Neural progenitor cell (in vitro differentiated cells): ENCODE measurements around the gene RGL4.

Experiments
- CTCF ChIP-seq: fragments of 200-600 bp; sonication (generic); IDR thresholded peaks from 2 replicates; pipeline ENCODE4 v1.5.1; 2017; ENCODE audit warnings: antibody characterized with exemption, mild to moderate bottlenecking
- EZH2 ChIP-seq: fragments of 200-600 bp; sonication (generic); IDR thresholded peaks from 2 replicates; pipeline ENCODE4 v1.6.1; 2017; ENCODE audit warnings: antibody characterized with exemption, mild to moderate bottlenecking, moderate library complexity
- EZH2phosphoT487 ChIP-seq: fragments of 200-600 bp; sonication (generic); IDR thresholded peaks from 2 replicates; pipeline ENCODE4 v1.6.1; 2017; ENCODE audit warnings: antibody characterized with exemption

DNA sequence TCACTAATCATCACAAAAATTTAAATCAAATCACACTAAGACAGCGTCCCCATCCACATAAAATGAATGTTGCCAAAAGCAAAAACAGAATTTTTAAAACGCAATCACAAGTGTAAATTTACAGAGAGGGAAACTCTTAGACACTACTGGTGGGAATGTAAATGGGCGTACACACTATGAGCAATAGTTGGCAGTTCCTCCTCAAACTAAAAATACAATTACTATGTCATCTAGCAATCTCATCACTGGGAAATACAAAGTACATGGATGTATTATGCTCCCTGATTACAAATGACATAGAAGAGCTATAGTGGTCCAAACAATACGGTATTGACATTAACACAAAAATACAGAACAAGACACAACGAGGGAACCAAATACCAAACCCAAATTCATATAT is 8.7 kb upstream of the RGL4 start:
- no peak for TF ChIP-seq CTCF
- no peak for TF ChIP-seq EZH2phosphoT487
- TF ChIP-seq EZH2: no peak
